Stimulated activated CD4-positive, alpha-beta T cell treated with anti-CD3 and anti-CD28 coated beads, Interleukin-1b, Interleukin-23, amount 100 ng/mL, for 48 hours (primary cell): ENCODE data around the gene ADD3.
A peak's percentile ranks its signal among the peaks of the same experiment; 100 is the strongest.

Experiments used
- DNase-seq: peaks from one replicate; pipeline ENCODE4 v3.0.0-alpha.2; 2020

Gene ADD3

GRCh38 chr10:110007701-110008517 is at the start of gene ADD3:
ADD3 (plus strand) TSS chr10:110007984; CDS start chr10:110100654, 92,670 bp downstream.
- DNase-seq, result peak; percentile 86

- no peak for DNase-seq
These were observed 49.7 kb upstream of the ADD3 start for GRCh38 chr10:109958059-109958458.

- DNase-seq, result no peak
These were observed 48.3 kb upstream of the ADD3 start for GRCh38 chr10:109959259-109960145.

- DNase-seq, result no peak
These were observed 47.1 kb upstream of the ADD3 start for GRCh38 chr10:109960682-109961081.

- no peak for DNase-seq
These were observed 46.4 kb upstream of the ADD3 start for GRCh38 chr10:109961174-109962001.

- no peak for DNase-seq
These were observed 45.5 kb upstream of the ADD3 start for GRCh38 chr10:109962247-109962646.

- no peak for DNase-seq
These were observed 44.3 kb upstream of the ADD3 start for GRCh38 chr10:109963439-109963838.

GRCh38 chr10:109964318-109964717 is 43.5 kb upstream of the ADD3 start:
- DNase-seq, result no peak

- no peak for DNase-seq
These were observed 40.6 kb upstream of the ADD3 start for GRCh38 chr10:109966961-109967738.

GRCh38 chr10:109967739-109968088 is 40.1 kb upstream of the ADD3 start:
- DNase-seq, result no peak

- DNase-seq, result no peak
These were observed 38.6 kb upstream of the ADD3 start for GRCh38 chr10:109968953-109969759.

GRCh38 chr10:109969760-109970346 is 37.9 kb upstream of the ADD3 start:
- no peak for DNase-seq

- DNase-seq, result no peak
These were observed 36.1 kb upstream of the ADD3 start for GRCh38 chr10:109971634-109972033.

- DNase-seq, result no peak
These were observed 35.3 kb upstream of the ADD3 start for GRCh38 chr10:109972372-109973001.

- DNase-seq, result no peak
These were observed 34.4 kb upstream of the ADD3 start for GRCh38 chr10:109973326-109973829.

- no peak for DNase-seq
These were observed 33.1 kb upstream of the ADD3 start for GRCh38 chr10:109974504-109975191.

- DNase-seq, result no peak
These were observed 32.3 kb upstream of the ADD3 start for GRCh38 chr10:109975244-109976190.

- DNase-seq, result no peak
These were observed 31.1 kb upstream of the ADD3 start for GRCh38 chr10:109976681-109977080.
